Endometrial microvascular endothelial cells (primary cell): ENCODE results near the gene APMAP. TPM values are rescaled to one million over a fixed set of nuclear protein-coding genes. Genes with fewer than 3 reads are reported as not detected.

Experiments used
- in situ Hi-C: cut with HindIII; loops from 2 replicates; pipeline ENCODE4 v1.10.0; 2017; ENCODE audit warnings: low sequenced_read_pairs, low pct_unique_long_range_greater_than_20kb; ENCODE audit errors: inconsistent ontology term
- total RNA-seq: library from RNA; depleted of rRNA; stranded (reverse); fragments of >200 nt; gene quantifications from one replicate; pipeline ENCODE4 v1.2.3, GENCODE V29; 2015; ENCODE audit errors: inconsistent ontology term

APMAP gene
- 135 TPM for total RNA-seq

GRCh38 chr20:24992487-24993205, at the start of gene APMAP:
TSS of gene APMAP (minus strand) at chr20:24992751. CDS start at chr20:24992688, 63 bp downstream.
- in situ Hi-C loops = no loop called here

GRCh38 chr20:25041813-25042530, 49.4 kb upstream of the APMAP start:
- in situ Hi-C loops = no loop called here

GRCh38 chr20:25040438-25040831, 47.9 kb upstream of the APMAP start:
- in situ Hi-C loops = no loop called here

- in situ Hi-C loops = no loop called here
Observed at GRCh38 chr20:25039697-25040437, 47.3 kb upstream of the APMAP start.

GRCh38 chr20:25038591-25039015, 46.1 kb upstream of the APMAP start:
- in situ Hi-C loops = no loop called here

- in situ Hi-C loops = no loop called here
Observed at GRCh38 chr20:25038103-25038410, 45.5 kb upstream of the APMAP start.

GRCh38 chr20:25037288-25038102, 44.9 kb upstream of the APMAP start:
- in situ Hi-C loops = no loop called here

GRCh38 chr20:25036331-25036936, 43.9 kb upstream of the APMAP start:
- in situ Hi-C loops = no loop called here

GRCh38 chr20:25035921-25036320, 43.4 kb upstream of the APMAP start:
- in situ Hi-C loops = no loop called here

- in situ Hi-C loops = no loop called here
Observed at GRCh38 chr20:25033924-25034300, 41.4 kb upstream of the APMAP start.

GRCh38 chr20:25033265-25033923, 40.8 kb upstream of the APMAP start:
- in situ Hi-C loops = no loop called here

- in situ Hi-C loops = no loop called here
Observed at GRCh38 chr20:25032478-25033264, 40.1 kb upstream of the APMAP start.

- in situ Hi-C loops = no loop called here
Observed at GRCh38 chr20:25032065-25032477, 39.5 kb upstream of the APMAP start.

- in situ Hi-C loops = no loop called here
Observed at GRCh38 chr20:25031241-25031640, 38.7 kb upstream of the APMAP start.

- in situ Hi-C loops = no loop called here
Observed at GRCh38 chr20:25030649-25031207, 38.2 kb upstream of the APMAP start.

GRCh38 chr20:25030007-25030648, 37.6 kb upstream of the APMAP start:
- in situ Hi-C loops = no loop called here
